ENCODE data around the gene NRXN3.
"Not testable (repeated sequence)": the region's sequence is repeated elsewhere in the genome, so short reads cannot be mapped to it uniquely, and the experiment has no call there.

NRXN3 gene

DNA sequence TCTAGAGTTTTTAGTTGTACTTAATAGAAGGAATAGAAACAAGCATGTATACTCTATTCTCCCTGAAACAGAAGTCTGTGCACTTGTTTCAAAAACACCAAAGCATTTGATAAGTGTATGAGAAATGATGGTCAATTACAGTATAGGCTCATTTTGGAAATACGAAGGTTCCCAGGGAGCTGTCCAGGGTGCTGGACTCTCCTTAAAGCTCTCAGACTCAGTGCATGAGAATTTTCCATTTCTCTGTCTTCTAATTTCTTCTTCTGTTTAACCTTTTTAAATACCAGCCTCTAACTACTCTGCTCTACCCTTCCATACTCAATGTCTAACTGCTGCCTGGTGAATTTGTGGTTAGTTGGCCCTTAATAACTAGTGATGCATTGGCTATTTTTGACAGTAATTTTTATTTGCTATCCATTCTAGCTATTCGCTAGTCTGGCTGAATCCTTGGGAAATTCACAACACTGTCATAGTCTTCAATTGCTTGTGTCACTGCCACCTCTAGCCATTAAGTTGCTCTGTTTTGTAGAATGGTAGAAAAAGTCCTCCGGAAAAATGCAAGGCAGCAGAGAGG lies 229.2 kb downstream of the NRXN3 start:
- no peaks in the 10 kb centered on the region for H3K36me3 Mint-ChIP-seq (ENCODE audit: low read depth)
- no peak overlapping the region for H3K27ac Mint-ChIP-seq
- no peaks in the 10 kb centered on the region for H3K4me1 Mint-ChIP-seq (ENCODE audit: low read depth)
- H3K9me3 Mint-ChIP-seq = no peaks in the 10 kb centered on the region
- no peak for DNase-seq (ENCODE audit: low spot score)
- no peaks in the 10 kb centered on the region for H3K27me3 Mint-ChIP-seq (ENCODE audit: low read depth)
- H3K4me3 Mint-ChIP-seq = no peak overlapping the region

DNA sequence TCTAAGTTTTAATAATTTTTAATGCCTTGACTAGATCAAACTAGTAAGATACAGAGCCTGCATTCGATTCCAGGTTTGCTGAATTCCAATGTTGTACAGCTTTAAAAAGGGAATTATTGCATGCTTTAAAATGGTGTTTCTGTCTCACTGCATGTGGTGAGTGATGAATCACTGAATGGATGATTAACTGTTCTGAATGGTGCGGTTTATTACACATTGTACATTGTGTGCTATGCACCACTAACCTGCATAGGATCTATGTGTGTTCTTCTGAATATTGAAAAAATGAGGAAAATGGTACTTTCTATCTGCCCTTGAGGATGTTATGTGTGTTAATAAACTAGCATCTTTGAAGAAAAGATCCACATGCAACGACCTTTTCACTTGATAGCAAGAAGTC lies 231.7 kb downstream of the NRXN3 start:
- no peak for DNase-seq (ENCODE audit: low spot score)
- Mint-ChIP-seq H3K27me3 (ENCODE audit: low read depth) (no peaks in the 10 kb centered on the region), H3K4me1 (ENCODE audit: low read depth) (no peaks in the 10 kb centered on the region), H3K27ac (no peak overlapping the region), H3K4me3 (no peak overlapping the region), H3K9me3 (no peaks in the 10 kb centered on the region), H3K36me3 (ENCODE audit: low read depth) (no peaks in the 10 kb centered on the region)

DNA sequence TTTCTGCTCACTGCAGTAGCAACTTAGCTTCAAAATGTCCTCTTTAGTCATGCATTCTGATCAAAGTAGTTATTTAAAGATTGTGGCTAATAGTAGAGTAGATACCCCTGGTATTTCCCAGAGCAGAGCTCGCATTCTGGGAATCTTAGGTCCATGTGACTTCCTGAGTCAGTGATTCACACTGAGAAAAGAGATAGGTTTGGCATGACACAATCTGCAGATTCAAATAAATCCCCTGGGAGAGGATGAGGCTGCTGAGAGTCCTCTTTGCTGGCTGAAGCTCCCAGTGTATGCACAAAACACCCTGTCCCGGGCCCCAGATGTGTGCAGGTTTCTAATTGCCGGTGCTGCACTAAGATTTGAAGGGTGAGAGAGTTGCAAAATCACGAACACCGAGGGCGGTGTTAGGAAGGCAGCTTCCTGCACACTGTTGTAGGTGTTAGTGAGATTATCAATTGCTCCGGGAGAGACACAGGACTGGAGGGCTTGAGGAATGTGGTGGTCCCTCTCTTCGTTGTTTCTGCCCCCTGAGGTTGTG lies 233.2 kb downstream of the NRXN3 start:
- Mint-ChIP-seq H3K27ac (no peak overlapping the region), H3K27me3 (ENCODE audit: low read depth) (no peaks in the 10 kb centered on the region), H3K36me3 (ENCODE audit: low read depth) (no peaks in the 10 kb centered on the region), H3K4me1 (ENCODE audit: low read depth) (no peaks in the 10 kb centered on the region), H3K4me3 (no peak overlapping the region), H3K9me3 (no peaks in the 10 kb centered on the region)
- no peak for DNase-seq (ENCODE audit: low spot score)

DNA sequence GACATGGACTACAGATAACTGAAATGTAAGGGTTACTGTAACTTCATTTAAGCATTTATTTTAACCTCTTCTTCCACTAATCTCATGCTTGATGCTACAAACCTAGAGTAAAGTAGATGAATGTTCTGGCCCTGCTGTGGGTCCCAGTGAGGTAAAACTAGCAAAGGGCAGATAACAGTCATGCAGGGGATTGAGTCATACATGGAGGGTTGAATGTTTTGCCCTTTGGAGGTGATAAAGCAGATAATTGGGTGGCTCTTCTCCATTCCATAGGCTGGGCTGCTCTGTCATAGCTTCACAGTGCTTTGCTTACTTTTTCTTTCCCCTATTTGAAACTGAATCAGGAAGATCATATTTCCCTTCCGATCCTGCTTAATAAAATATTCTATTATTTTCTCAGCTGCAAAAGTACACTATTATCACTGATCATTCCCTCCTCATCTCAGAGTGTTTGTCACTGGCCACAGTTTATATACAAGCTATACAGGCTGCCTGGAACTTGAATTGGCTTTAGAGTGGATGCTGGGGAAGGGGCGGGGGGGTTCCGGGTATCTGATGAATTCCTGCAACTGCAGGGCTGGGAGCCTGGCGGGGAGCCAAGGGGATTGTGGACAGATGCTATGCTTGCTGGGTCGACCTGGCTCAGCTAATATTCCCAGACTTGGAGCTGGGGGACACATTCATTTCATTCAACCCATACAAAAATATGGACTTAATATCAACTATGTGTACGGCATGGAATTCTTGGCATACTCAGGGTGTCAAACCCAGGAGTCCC lies 235.1 kb downstream of the NRXN3 start:
- Mint-ChIP-seq H3K4me3 (no peak overlapping the region), H3K36me3 (ENCODE audit: low read depth) (no peaks in the 10 kb centered on the region), H3K27me3 (ENCODE audit: low read depth) (no peaks in the 10 kb centered on the region), H3K9me3 (no peaks in the 10 kb centered on the region), H3K27ac (no peak overlapping the region), H3K4me1 (ENCODE audit: low read depth) (no peaks in the 10 kb centered on the region)
- no peak for DNase-seq (ENCODE audit: low spot score)

DNA sequence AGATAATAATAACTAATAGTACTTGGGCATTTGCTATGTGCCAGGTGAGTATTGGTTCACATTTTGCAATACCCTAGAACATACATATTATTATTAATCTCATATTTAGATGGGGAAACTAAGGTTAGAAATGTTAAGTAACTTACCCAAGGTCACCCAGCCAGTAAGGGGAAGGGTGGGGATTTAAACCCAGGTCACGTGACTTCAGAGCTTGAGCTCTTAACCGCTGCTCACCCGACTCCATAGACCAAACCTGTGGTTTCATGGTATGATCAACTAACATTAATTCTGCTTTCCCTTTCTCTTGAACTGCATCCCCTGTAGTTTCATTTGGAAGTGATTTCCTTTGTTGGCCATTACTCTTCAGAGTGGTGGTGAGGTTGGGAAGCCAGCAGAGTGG lies 242.3 kb downstream of the NRXN3 start:
- Mint-ChIP-seq H3K27me3 (ENCODE audit: low read depth) (no peaks in the 10 kb centered on the region), H3K4me1 (ENCODE audit: low read depth) (no peaks in the 10 kb centered on the region), H3K36me3 (ENCODE audit: low read depth) (no peaks in the 10 kb centered on the region), H3K9me3 (no peaks in the 10 kb centered on the region), H3K27ac (no peak overlapping the region), H3K4me3 (no peak overlapping the region)
- no peak for DNase-seq (ENCODE audit: low spot score)

DNA sequence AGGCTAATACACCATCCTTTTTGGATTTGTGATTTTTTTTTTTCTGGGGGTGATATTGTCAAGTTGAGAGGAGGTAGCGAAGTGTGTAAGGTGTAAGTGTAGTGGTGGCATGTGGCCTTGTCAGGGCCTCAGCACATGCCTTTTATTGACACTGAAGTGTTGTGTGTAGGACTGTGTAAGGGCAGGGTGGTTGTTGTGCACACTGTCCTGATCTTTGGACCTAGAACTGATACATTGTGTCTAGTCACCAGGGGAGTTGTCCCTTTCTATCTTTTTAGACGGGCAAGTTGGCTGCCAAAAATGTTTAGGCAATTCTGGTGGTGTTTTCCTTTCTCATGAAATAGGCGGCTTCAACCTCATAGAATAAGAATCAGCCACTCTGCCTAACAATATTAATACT lies 244.0 kb downstream of the NRXN3 start:
- no peaks in the 10 kb centered on the region for H3K4me1 Mint-ChIP-seq (ENCODE audit: low read depth)
- no peak overlapping the region for H3K4me3 Mint-ChIP-seq
- no peak for DNase-seq (ENCODE audit: low spot score)
- no peaks in the 10 kb centered on the region for H3K36me3 Mint-ChIP-seq (ENCODE audit: low read depth)
- no peaks in the 10 kb centered on the region for H3K27me3 Mint-ChIP-seq (ENCODE audit: low read depth)
- no peaks in the 10 kb centered on the region for H3K9me3 Mint-ChIP-seq
- H3K27ac Mint-ChIP-seq = no peak overlapping the region

DNA sequence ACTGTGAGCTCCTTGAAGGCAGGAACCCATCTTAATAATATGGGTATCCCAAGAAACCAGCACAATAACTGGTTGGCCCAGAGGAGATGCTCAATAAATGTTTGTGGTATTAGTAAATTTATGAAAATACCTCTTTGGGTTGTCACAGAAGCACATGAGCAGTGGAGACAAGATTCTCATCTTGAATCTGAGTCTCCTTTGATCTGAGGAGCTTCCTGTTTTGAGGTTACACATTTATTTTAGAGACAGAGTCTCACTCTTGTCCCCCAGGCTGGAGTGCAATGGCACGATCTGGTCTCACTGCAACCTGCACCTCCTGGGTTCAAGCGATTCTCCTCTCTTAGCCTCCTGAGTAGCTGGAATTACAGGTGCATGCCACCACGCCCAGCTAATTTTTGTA lies 247.4 kb downstream of the NRXN3 start:
- Mint-ChIP-seq H3K27me3 (ENCODE audit: low read depth) (no peaks in the 10 kb centered on the region), H3K4me3 (no peak overlapping the region)

DNA sequence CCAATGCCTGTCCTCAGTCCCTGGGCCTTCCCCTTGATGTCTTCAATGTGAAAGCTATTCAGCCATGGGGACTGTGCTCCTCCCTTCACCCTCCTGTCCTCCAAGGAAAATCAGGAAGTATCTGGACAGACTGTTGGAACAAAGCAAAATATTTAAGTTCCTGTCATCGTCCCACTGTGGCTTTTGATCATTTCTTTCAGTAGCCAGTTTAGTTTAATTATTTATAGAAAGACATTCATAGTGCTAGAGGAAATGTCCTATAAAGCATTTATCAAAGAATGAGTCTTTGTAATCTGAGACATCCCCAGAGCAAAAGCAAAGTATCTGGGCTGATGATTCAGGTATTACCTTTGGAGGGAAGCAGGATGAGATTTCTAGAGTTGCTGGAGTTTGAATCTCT lies 254.1 kb downstream of the NRXN3 start:
- H3K9me3 Mint-ChIP-seq = no peaks in the 10 kb centered on the region
- no peak for DNase-seq (ENCODE audit: low spot score)

More for the DNA sequence above, 247.4 kb downstream of the NRXN3 start:
- H3K9me3 Mint-ChIP-seq = no peaks in the 10 kb centered on the region
- H3K27ac Mint-ChIP-seq = no peak overlapping the region
- no peak for DNase-seq (ENCODE audit: low spot score)
- no peaks in the 10 kb centered on the region for H3K36me3 Mint-ChIP-seq (ENCODE audit: low read depth)
- no peaks in the 10 kb centered on the region for H3K4me1 Mint-ChIP-seq (ENCODE audit: low read depth)

DNA sequence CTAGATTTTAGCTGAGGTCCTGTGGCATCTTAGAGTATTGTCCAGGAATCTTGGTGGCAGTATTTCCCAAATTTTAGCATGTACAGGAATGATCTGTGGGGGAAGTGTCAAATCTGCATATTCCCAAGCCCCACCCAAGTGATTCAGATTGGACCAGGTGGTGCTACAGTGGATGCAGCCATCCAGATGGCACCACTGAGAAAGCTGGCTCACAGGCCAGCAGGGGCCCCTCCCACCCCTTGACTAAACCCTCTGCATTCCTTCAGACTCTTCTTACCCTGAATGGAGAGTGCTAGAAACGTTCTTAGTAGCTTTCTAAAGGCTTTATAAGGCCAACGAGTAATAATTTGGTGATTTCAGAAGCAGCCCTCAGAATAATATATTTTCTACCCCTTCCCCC lies 255.2 kb downstream of the NRXN3 start:
- no peaks in the 10 kb centered on the region for H3K4me1 Mint-ChIP-seq (ENCODE audit: low read depth)
- H3K9me3 Mint-ChIP-seq = no peaks in the 10 kb centered on the region
- no peak overlapping the region for H3K4me3 Mint-ChIP-seq
- no peak for DNase-seq (ENCODE audit: low spot score)
- H3K27ac Mint-ChIP-seq = no peak overlapping the region
- no peaks in the 10 kb centered on the region for H3K27me3 Mint-ChIP-seq (ENCODE audit: low read depth)
- H3K36me3 Mint-ChIP-seq (ENCODE audit: low read depth) = no peaks in the 10 kb centered on the region

More for the DNA sequence above, 254.1 kb downstream of the NRXN3 start:
- Mint-ChIP-seq H3K27ac (no peak overlapping the region), H3K4me1 (ENCODE audit: low read depth) (no peaks in the 10 kb centered on the region), H3K4me3 (no peak overlapping the region), H3K27me3 (ENCODE audit: low read depth) (no peaks in the 10 kb centered on the region), H3K36me3 (ENCODE audit: low read depth) (no peaks in the 10 kb centered on the region)

DNA sequence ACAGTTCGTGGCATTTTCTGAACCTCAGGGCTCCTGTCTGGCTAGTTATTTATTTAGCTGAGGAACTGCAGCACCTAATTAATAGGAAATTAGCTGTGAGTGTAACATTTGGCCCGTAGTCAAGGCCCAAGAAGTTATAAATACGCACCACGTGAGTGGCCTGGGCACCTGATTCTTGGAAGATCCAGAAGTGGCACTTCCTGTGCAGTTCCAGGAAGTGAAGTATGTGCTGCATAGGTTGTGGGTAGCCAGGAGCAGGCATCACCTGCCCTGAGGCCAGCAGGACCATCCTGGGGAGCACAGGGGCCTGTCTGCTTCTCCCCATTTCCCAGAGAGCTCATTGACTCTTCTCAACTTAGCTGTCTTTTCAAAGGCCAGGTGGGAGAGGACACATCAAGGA lies 255.6 kb downstream of the NRXN3 start:
- no peaks in the 10 kb centered on the region for H3K9me3 Mint-ChIP-seq
- H3K27me3 Mint-ChIP-seq (ENCODE audit: low read depth) = no peaks in the 10 kb centered on the region
- no peaks in the 10 kb centered on the region for H3K36me3 Mint-ChIP-seq (ENCODE audit: low read depth)
- H3K4me3 Mint-ChIP-seq = no peak overlapping the region
- DNase-seq (ENCODE audit: low spot score) = no peak
- H3K27ac Mint-ChIP-seq = no peak overlapping the region
- H3K4me1 Mint-ChIP-seq (ENCODE audit: low read depth) = no peaks in the 10 kb centered on the region

DNA sequence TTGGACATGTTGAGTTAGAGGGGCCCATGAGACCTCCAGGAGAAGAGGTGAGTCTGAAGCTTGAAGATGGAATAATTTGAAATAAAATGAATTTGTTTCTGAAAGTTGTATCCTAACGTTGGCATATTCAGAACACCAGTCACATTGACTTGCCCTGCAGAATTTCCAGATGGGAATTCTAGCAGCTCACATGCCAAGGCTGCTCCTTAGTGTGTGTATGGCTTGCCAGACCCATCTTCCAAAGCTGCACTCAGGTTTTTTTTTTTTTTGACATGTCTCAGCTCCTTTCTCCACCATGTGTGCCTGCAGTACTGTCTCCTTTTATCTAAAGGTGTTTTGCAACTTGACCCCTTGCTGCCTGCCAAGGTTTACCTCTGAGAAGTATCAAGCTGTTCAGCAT lies 261.9 kb downstream of the NRXN3 start:
- no peaks in the 10 kb centered on the region for H3K4me1 Mint-ChIP-seq (ENCODE audit: low read depth)
- no peaks in the 10 kb centered on the region for H3K9me3 Mint-ChIP-seq
- H3K36me3 Mint-ChIP-seq (ENCODE audit: low read depth) = no peaks in the 10 kb centered on the region
- no peaks in the 10 kb centered on the region for H3K27me3 Mint-ChIP-seq (ENCODE audit: low read depth)
- DNase-seq (ENCODE audit: low spot score) = no peak
- no peak overlapping the region for H3K27ac Mint-ChIP-seq
- no peak overlapping the region for H3K4me3 Mint-ChIP-seq

DNA sequence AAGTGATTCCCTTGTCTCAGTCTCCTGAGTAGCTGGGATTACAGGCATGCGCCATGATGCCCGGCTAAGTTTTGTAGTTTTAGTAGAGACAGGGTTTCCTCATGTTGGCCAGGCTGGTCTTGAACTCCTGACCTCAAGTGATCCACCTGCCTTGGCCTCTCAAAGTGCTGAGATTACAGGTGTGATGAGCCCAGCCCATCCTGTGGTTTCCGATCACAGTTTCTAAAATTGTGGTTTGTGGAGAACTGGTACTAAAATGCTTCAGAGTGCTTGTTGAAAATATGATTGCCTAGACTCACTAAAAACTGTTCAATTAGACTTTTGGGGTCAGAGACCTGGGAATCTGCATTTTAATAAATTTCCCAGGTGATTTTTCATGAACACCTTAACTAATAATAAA lies 267.3 kb downstream of the NRXN3 start:
- H3K4me3 Mint-ChIP-seq; DNase-seq (ENCODE audit: low spot score); H3K27me3 Mint-ChIP-seq (ENCODE audit: low read depth); H3K9me3 Mint-ChIP-seq; H3K4me1 Mint-ChIP-seq (ENCODE audit: low read depth); H3K27ac Mint-ChIP-seq; H3K36me3 Mint-ChIP-seq (ENCODE audit: low read depth): not testable (repeated sequence)

DNA sequence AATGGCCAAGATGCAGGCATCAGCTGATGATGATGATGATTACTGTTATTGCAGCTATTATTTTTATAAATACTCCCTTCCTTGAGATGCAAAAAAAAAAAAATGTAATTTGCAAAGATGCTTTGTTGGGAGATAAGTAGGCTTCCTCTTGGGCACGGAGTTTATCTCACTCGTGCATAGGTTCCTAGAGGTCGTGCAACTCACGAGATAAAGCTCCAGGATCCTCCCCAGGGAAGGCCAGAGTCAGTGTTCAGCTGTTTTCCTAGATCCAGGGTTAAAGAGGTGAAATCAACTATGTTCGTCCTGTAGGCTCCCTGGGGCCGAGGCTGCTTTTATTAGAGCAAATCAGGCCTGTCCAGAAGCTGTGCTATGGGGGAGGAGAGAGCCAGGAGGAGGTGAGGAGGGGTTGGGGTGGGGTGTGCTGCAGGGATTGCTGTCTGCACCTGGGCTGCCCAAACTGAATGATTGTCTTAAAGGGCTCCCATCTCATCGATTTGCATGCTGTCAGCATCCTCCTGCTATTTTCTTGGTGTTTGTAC lies 270.3 kb downstream of the NRXN3 start:
- Mint-ChIP-seq H3K36me3 (ENCODE audit: low read depth) (no peaks in the 10 kb centered on the region), H3K27ac (no peak overlapping the region), H3K9me3 (no peaks in the 10 kb centered on the region), H3K4me1 (ENCODE audit: low read depth) (peaks cover 1% of the 10 kb centered on the region), H3K27me3 (ENCODE audit: low read depth) (no peaks in the 10 kb centered on the region), H3K4me3 (no peak overlapping the region)
- DNase-seq (ENCODE audit: low spot score) = no peak

DNA sequence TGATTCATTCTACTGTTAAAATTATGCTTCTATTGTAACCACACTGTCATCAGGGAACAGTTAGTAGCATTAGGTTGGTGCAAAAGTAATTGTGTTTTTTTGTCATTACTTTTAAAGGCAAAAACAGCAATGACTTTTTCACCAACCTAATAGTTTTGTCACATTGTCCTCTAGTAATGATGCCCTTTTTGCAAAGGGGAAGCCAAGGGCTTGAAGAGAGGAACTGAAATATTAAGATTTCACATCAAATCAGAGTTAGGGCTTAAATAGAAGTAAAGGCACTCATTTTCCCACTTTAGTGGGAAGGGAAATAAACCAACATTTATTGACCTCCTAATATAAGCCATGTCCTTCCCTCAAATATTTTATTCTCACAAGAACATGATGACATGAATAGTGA lies 273.7 kb downstream of the NRXN3 start:
- no peak for DNase-seq (ENCODE audit: low spot score)
- Mint-ChIP-seq H3K4me3 (no peak overlapping the region), H3K27me3 (ENCODE audit: low read depth) (no peaks in the 10 kb centered on the region), H3K27ac (no peak overlapping the region), H3K4me1 (ENCODE audit: low read depth) (peaks cover 1% of the 10 kb centered on the region), H3K9me3 (no peaks in the 10 kb centered on the region), H3K36me3 (ENCODE audit: low read depth) (no peaks in the 10 kb centered on the region)
